Liver (tissue), 9 donors: Measurements from ENCODE around the gene ZNF195. TPM values are rescaled to one million over a fixed set of nuclear protein-coding genes. Genes with fewer than 3 reads are reported as not detected.
"Not testable (repeated sequence)": the region's sequence is repeated elsewhere in the genome, so short reads cannot be mapped to it uniquely, and the experiment has no call there.

ENCODE experiments used
- DNase-seq: peaks from one replicate; pipeline ENCODE4 v3.0.0-alpha.2; 2017; ENCODE audit warnings: low spot score
- H3K27ac ChIP-seq, 2 donors: one replicate each; pipeline ENCODE4 v1.7.0; 2013; ENCODE audit warnings: inconsistent platforms in 2 of 2, low read length in 2 of 2, control low read depth in 1 of 2, low read depth in 1 of 2, mild to moderate bottlenecking in 1 of 2
- H3K27me3 ChIP-seq, 4 donors: one replicate each; pipeline versions ENCODE4 v1.6.1 to v1.7.0; 2013; ENCODE audit warnings: low read length in 3 of 4, inconsistent platforms in 1 of 4, mild to moderate bottlenecking in 1 of 4, moderate library complexity in 1 of 4; ENCODE audit not compliant: control insufficient read depth in 4 of 4, insufficient read depth in 4 of 4
- H3K36me3 ChIP-seq, 4 donors: one replicate each; pipeline versions ENCODE4 v1.6.1 to v1.7.0; 2013; ENCODE audit warnings: low read length in 3 of 4, mild to moderate bottlenecking in 3 of 4, low read depth in 1 of 4, moderate library complexity in 1 of 4; ENCODE audit not compliant: control insufficient read depth in 4 of 4, insufficient read depth in 3 of 4
- H3K4me1 ChIP-seq, 4 donors: one replicate each; pipeline versions ENCODE4 v1.6.1 to v1.7.0; 2013; ENCODE audit warnings: low read length in 3 of 4, mild to moderate bottlenecking in 3 of 4, moderate library complexity in 1 of 4; ENCODE audit not compliant: control insufficient read depth in 4 of 4, insufficient read depth in 4 of 4
- H3K4me3 ChIP-seq, 3 donors: one replicate each; pipeline versions ENCODE4 v1.6.1 to v1.7.0; 2013; ENCODE audit warnings: low read length in 3 of 3, control low read depth in 1 of 3, low read depth in 1 of 3, mild to moderate bottlenecking in 1 of 3
- H3K9ac ChIP-seq, 2 donors: one replicate each; pipeline ENCODE4 v1.7.0; 2013; ENCODE audit warnings: low read length in 2 of 2, mild to moderate bottlenecking in 2 of 2, moderate library complexity in 2 of 2, control low read depth in 1 of 2, low read depth in 1 of 2
- H3K9me3 ChIP-seq, 4 donors: one replicate each; pipeline versions ENCODE4 v1.6.1 to v1.7.0; 2013; ENCODE audit warnings: low read length in 3 of 4; ENCODE audit not compliant: control insufficient read depth in 4 of 4
- ATF3 ChIP-seq: IDR thresholded peaks from 2 replicates; pipeline ENCODE4 v1.6.1; 2016; ENCODE audit warnings: antibody characterized with exemption
- EGR1 ChIP-seq, 2 donors: IDR thresholded peaks; 2 replicates each; pipeline ENCODE4 v1.6.1; 2016 to 2018; ENCODE audit warnings: antibody characterized with exemption in 2 of 2, low read depth in 2 of 2
- FOXA1 ChIP-seq: IDR thresholded peaks from 2 replicates; pipeline ENCODE4 v1.6.1; 2016; ENCODE audit warnings: antibody characterized with exemption
- FOXA2 ChIP-seq: IDR thresholded peaks from 2 replicates; pipeline ENCODE4 v1.6.1; 2016; ENCODE audit warnings: antibody characterized with exemption
- GABPA ChIP-seq, 2 donors: IDR thresholded peaks in 1 of 2; conservative IDR thresholded peaks in 1 of 2; 2 replicates each; pipeline ENCODE4 v1.6.1; 2016; ENCODE audit warnings: antibody characterized with exemption in 2 of 2, mild to moderate bottlenecking in 1 of 2, moderate library complexity in 1 of 2
- HNF4A ChIP-seq, 2 donors: conservative IDR thresholded peaks; 2 replicates each; pipeline ENCODE4 v1.6.1; 2016; ENCODE audit warnings: antibody characterized with exemption in 2 of 2, mild to moderate bottlenecking in 2 of 2
- HNF4G ChIP-seq: IDR thresholded peaks from 2 replicates; pipeline ENCODE4 v1.6.1; 2016; ENCODE audit warnings: antibody characterized with exemption
- RAD21 ChIP-seq, 2 donors: IDR thresholded peaks; 2 replicates each; pipeline ENCODE4 v1.6.1; 2016; ENCODE audit warnings: antibody characterized with exemption in 2 of 2, mild to moderate bottlenecking in 2 of 2
- RXRA ChIP-seq, 2 donors: IDR thresholded peaks; 2 replicates each; pipeline ENCODE4 v1.6.1; 2017 to 2018; ENCODE audit warnings: antibody characterized with exemption in 2 of 2, mild to moderate bottlenecking in 1 of 2
- SP1 ChIP-seq: IDR thresholded peaks from 2 replicates; pipeline ENCODE4 v1.6.1; 2018; ENCODE audit warnings: antibody characterized with exemption, mild to moderate bottlenecking
- YY1 ChIP-seq: IDR thresholded peaks from 2 replicates; pipeline ENCODE4 v1.6.1; 2016; ENCODE audit warnings: antibody characterized with exemption, mild to moderate bottlenecking
- WGBS: extraction: QIAGEN DNeasy Blood & Tissue Kit; methylation state at CpG from one replicate; pipeline ENCODE4 v1.1.7; 2013; 5-methylcytosine and 5-hydroxymethylcytosine counted together
- polyA plus RNA-seq, 2 donors: library from polyadenylated mRNA; stranded (reverse) in 1 of 2; unstranded in 1 of 2; fragments of 200-250 nt in 1 of 2; fragments of >200 nt in 1 of 2; fragmentation: Nextera tagmentation in 1 of 2; extraction: Ambion mirVana in 1 of 2; gene quantifications; one replicate each; pipeline versions ENCODE4 v1.2.1 to v1.2.3, GENCODE V29; 2013 to 2015
- total RNA-seq, 2 donors: library from RNA; depleted of rRNA; stranded (reverse); fragments of >200 nt; gene quantifications; one replicate each; pipeline ENCODE4 v1.2.3, GENCODE V29; 2014
- TF ChIP-seq, protein P1 (sequence below): IDR thresholded peaks from 2 replicates; pipeline ENCODE4 v1.6.1; 2016; ENCODE audit warnings: antibody characterized with exemption, mild to moderate bottlenecking
- TF ChIP-seq, protein P2 (sequence below): fragments of 150-350 bp; IDR thresholded peaks from 2 replicates; pipeline ENCODE4 v1.5.1; 2017; ENCODE audit warnings: improper control_type of control experiment, low read depth, low read length; ENCODE audit not compliant: missing input control
- donor health status: healthy.
- donor health status: healthy.
- donor health status: healthy.
- donor health status: healthy.
- donor health status: healthy.

Gene ZNF195
- total and polyA plus RNA-seq, 4 donors, result 4.3 to 12.4 (median 11.1) TPM

DNA sequence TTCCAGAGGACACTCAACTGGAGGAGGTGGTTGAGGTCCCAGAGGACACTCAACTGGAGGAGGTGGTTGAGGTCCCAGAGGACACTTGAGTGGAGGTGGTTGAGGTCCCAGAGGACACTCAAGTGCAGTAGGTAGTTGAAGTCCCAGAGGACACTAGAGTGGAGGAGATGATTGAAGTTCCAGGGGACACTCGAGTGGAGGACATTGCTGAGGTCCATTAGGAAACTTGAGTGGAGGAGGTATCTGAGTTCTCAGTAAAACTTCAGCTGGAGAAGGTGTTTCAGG lies 39.7 kb downstream of the ZNF195 start (continued):
- TF ChIP-seq, protein P1, sequence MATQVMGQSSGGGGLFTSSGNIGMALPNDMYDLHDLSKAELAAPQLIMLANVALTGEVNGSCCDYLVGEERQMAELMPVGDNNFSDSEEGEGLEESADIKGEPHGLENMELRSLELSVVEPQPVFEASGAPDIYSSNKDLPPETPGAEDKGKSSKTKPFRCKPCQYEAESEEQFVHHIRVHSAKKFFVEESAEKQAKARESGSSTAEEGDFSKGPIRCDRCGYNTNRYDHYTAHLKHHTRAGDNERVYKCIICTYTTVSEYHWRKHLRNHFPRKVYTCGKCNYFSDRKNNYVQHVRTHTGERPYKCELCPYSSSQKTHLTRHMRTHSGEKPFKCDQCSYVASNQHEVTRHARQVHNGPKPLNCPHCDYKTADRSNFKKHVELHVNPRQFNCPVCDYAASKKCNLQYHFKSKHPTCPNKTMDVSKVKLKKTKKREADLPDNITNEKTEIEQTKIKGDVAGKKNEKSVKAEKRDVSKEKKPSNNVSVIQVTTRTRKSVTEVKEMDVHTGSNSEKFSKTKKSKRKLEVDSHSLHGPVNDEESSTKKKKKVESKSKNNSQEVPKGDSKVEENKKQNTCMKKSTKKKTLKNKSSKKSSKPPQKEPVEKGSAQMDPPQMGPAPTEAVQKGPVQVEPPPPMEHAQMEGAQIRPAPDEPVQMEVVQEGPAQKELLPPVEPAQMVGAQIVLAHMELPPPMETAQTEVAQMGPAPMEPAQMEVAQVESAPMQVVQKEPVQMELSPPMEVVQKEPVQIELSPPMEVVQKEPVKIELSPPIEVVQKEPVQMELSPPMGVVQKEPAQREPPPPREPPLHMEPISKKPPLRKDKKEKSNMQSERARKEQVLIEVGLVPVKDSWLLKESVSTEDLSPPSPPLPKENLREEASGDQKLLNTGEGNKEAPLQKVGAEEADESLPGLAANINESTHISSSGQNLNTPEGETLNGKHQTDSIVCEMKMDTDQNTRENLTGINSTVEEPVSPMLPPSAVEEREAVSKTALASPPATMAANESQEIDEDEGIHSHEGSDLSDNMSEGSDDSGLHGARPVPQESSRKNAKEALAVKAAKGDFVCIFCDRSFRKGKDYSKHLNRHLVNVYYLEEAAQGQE, result no peak
- TF ChIP-seq HNF4G (no peak), ATF3 (no peak), RXRA (IDR thresholded peaks at IDR 0.05) (no peak)

- H3K4me1 ChIP-seq, result no peaks in the 10 kb centered on the region
- peaks cover 0 to 28% (median 13%) of the 10 kb centered on the region in 4 donors for H3K9me3 ChIP-seq
- no peak for TF ChIP-seq ATF3
- no peak for TF ChIP-seq FOXA2
- TF ChIP-seq RXRA (IDR thresholded peaks at IDR 0.05), result no peak
- TF ChIP-seq HNF4G, result no peak
- no peak for TF ChIP-seq GABPA (IDR thresholded peaks at IDR 0.05 in 1 of 2, conservative IDR thresholded peaks at IDR 0.05 in 1 of 2)
- no peak for TF ChIP-seq FOXA1
- TF ChIP-seq, protein P1, result no peak
- TF ChIP-seq YY1, result no peak
- TF ChIP-seq EGR1 (IDR thresholded peaks at IDR 0.05; ENCODE audit: low read depth in 2 of 2), result no peak
- no peak for TF ChIP-seq HNF4A (conservative IDR thresholded peaks at IDR 0.05)
- no peak for TF ChIP-seq RAD21 (IDR thresholded peaks at IDR 0.05)
- TF ChIP-seq, protein P2, sequence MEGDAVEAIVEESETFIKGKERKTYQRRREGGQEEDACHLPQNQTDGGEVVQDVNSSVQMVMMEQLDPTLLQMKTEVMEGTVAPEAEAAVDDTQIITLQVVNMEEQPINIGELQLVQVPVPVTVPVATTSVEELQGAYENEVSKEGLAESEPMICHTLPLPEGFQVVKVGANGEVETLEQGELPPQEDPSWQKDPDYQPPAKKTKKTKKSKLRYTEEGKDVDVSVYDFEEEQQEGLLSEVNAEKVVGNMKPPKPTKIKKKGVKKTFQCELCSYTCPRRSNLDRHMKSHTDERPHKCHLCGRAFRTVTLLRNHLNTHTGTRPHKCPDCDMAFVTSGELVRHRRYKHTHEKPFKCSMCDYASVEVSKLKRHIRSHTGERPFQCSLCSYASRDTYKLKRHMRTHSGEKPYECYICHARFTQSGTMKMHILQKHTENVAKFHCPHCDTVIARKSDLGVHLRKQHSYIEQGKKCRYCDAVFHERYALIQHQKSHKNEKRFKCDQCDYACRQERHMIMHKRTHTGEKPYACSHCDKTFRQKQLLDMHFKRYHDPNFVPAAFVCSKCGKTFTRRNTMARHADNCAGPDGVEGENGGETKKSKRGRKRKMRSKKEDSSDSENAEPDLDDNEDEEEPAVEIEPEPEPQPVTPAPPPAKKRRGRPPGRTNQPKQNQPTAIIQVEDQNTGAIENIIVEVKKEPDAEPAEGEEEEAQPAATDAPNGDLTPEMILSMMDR, result no peak
- TF ChIP-seq SP1, result no peak
- DNase-seq, result no peak
- no peaks in the 10 kb centered on the region for H3K36me3 ChIP-seq
- 74% methylated on average over 7 of the region's 7 CpGs for WGBS
- no peak overlapping the region for H3K9ac ChIP-seq
- H3K4me3 ChIP-seq, result no peak overlapping the region
- H3K27ac ChIP-seq, result no peak overlapping the region
- no peaks in the 10 kb centered on the region for H3K27me3 ChIP-seq
Measured at GRCh38 chr11:3338569-3339339, 40.2 kb downstream of the ZNF195 start.

GRCh38 chr11:3336420-3336819 lies 42.5 kb downstream of the ZNF195 start:
- H3K9ac ChIP-seq, H3K27me3 ChIP-seq, DNase-seq, H3K36me3 ChIP-seq, H3K4me3 ChIP-seq, H3K4me1 ChIP-seq, H3K27ac ChIP-seq: not testable (repeated sequence)
- H3K9me3 ChIP-seq, result peaks cover 0 to 18% (median 13%) of the 10 kb centered on the region in 4 donors
- WGBS, result no CpG with 5 or more reads among the region's 10 CpGs

- not testable (repeated sequence) for H3K27ac ChIP-seq, H3K4me1 ChIP-seq, H3K36me3 ChIP-seq, H3K9ac ChIP-seq, DNase-seq, H3K4me3 ChIP-seq, H3K9me3 ChIP-seq, H3K27me3 ChIP-seq
- no CpG with 5 or more reads among the region's 8 CpGs for WGBS
Measured at GRCh38 chr11:3333157-3333556, 45.8 kb downstream of the ZNF195 start.
